Aorta (tissue), 5 donors: Measurements from ENCODE around the gene RHEB. TPM values are rescaled to one million over a fixed set of nuclear protein-coding genes. Genes with fewer than 3 reads are reported as not detected.
"Not testable (repeated sequence)": the region's sequence is repeated elsewhere in the genome, so short reads cannot be mapped to it uniquely, and the experiment has no call there.

ENCODE experiments used
- ATAC-seq: fragments of 200-7000 bp; cut with Tn5 transposase; one replicate; pipeline ENCODE4 v1.9.1; 2022; ENCODE audit warnings: moderate library complexity; ENCODE audit not compliant: low FRiP score
- DNase-seq, 2 donors: peaks; one replicate each; pipeline ENCODE4 v3.0.0-alpha.2; 2020
- H3K27ac ChIP-seq, 2 donors: one replicate each; pipeline ENCODE4 v1.5.1; 2013; ENCODE audit warnings: low read length in 2 of 2, mild to moderate bottlenecking in 2 of 2, moderate library complexity in 2 of 2, control low read depth in 1 of 2, inconsistent platforms in 1 of 2, low read depth in 1 of 2
- H3K27me3 ChIP-seq, 2 donors: one replicate each; pipeline ENCODE4 v1.6.1; 2013; ENCODE audit warnings: control low read depth in 1 of 2, low read length in 1 of 2, mild to moderate bottlenecking in 1 of 2, moderate library complexity in 1 of 2; ENCODE audit not compliant: insufficient read depth in 2 of 2, control insufficient read depth in 1 of 2
- H3K36me3 ChIP-seq, 2 donors: one replicate each; pipeline ENCODE4 v1.6.1; 2013; ENCODE audit warnings: control low read depth in 1 of 2, low read length in 1 of 2, mild to moderate bottlenecking in 1 of 2; ENCODE audit not compliant: insufficient read depth in 2 of 2, control insufficient read depth in 1 of 2
- H3K4me1 ChIP-seq, 2 donors: one replicate each; pipeline ENCODE4 v1.6.1; 2013; ENCODE audit warnings: low read length in 2 of 2, control low read depth in 1 of 2, mild to moderate bottlenecking in 1 of 2, moderate library complexity in 1 of 2; ENCODE audit not compliant: insufficient read depth in 2 of 2, control insufficient read depth in 1 of 2
- H3K4me3 ChIP-seq, 2 donors: one replicate each; pipeline ENCODE4 v1.5.1; 2013; ENCODE audit warnings: low read length in 2 of 2, control low read depth in 1 of 2, mild to moderate bottlenecking in 1 of 2
- H3K9me3 ChIP-seq: one replicate; pipeline ENCODE4 v1.6.1; 2013; ENCODE audit warnings: mild to moderate bottlenecking, low read length; ENCODE audit not compliant: control insufficient read depth
- WGBS, 2 donors: extraction: QIAGEN DNeasy Blood & Tissue Kit; methylation state at CpG; one replicate each; pipeline ENCODE4 v1.1.7; 2013; 5-methylcytosine and 5-hydroxymethylcytosine counted together
- intact Hi-C, 2 donors: fragments of 100-400 bp; cut with DNase I; formaldehyde crosslinking; loops; one replicate each; pipeline versions ENCODE4 v1.14.2 to v1.15.0; 2022
- polyA plus RNA-seq, 2 donors: library from polyadenylated mRNA; stranded (reverse); fragments of 200-250 nt; gene quantifications; one replicate each; pipeline ENCODE4 v1.2.3, GENCODE V29; 2013
- total RNA-seq, 2 donors: library from RNA; stranded (reverse); fragmentation: NEBNext Ultra II Directional; extraction: Animal tissue kit (Norgen Biotek cat#: 25700); gene quantifications; one replicate each; pipeline ENCODE4 v1.2.1, GENCODE V29; 2021
- donor health status: healthy with polysubstance abuse.
- donor health status: Bipolar disorder and iron deficiency.
- donor health status: DM: no; HTN: no; CAD: no.
- donor health status: DM: no; HTN: no; CAD: no.
- donor health status: DM: yes; HTN: yes; CAD: no.

RHEB gene
- total and polyA plus RNA-seq, 4 donors: 78.8 to 122 (median 107) TPM

- H3K36me3 ChIP-seq: no peaks in the 10 kb centered on the region
- no peaks in the 10 kb centered on the region for H3K9me3 ChIP-seq
- DNase-seq (no peak), ATAC-seq (no peak)
- no peaks in the 10 kb centered on the region for H3K27me3 ChIP-seq
- H3K4me1 ChIP-seq: no peaks in the 10 kb centered on the region
- H3K27ac ChIP-seq: no peak overlapping the region
- WGBS, 2 donors: 82 to 86% methylated on average over 4 of the region's 4 CpGs
- intact Hi-C loops: loop anchor here in 1 of 2 donors (2.0 kb wide), 1 partner anchor 37 kb away; no protein-coding TSS in a partner anchor
- H3K4me3 ChIP-seq: no peak overlapping the region
Observed at GRCh38 chr7:151540146-151540545, 20.5 kb upstream of the RHEB start.

- peak; percentile 60 to 79 for DNase-seq
Observed at GRCh38 chr7:151539088-151539671, 19.5 kb upstream of the RHEB start.

GRCh38 chr7:151537818-151538561 lies 18.3 kb upstream of the RHEB start:
- Histone ChIP-seq H3K27me3 (no peaks in the 10 kb centered on the region), H3K36me3 (no peaks in the 10 kb centered on the region), H3K27ac (peak overlapping the region in 1 of 2 donors; percentile 95), H3K4me1 (no peaks in the 10 kb centered on the region), H3K9me3 (no peaks in the 10 kb centered on the region), H3K4me3 (no peak overlapping the region)
- no peak for DNase-seq
- ATAC-seq: peak; percentile 87
- 1 to 5% methylated on average over 8 of the region's 8 CpGs for WGBS, 2 donors
- intact Hi-C loops: no loop called here

More at GRCh38 chr7:151539088-151539671, 19.5 kb upstream of the RHEB start:
- H3K36me3 ChIP-seq: no peaks in the 10 kb centered on the region
- no peaks in the 10 kb centered on the region for H3K27me3 ChIP-seq
- no peaks in the 10 kb centered on the region for H3K4me1 ChIP-seq
- WGBS, 2 donors: 14 to 17% methylated on average over 9 of the region's 9 CpGs
- no peaks in the 10 kb centered on the region for H3K9me3 ChIP-seq
- H3K4me3 ChIP-seq: no peak overlapping the region
- intact Hi-C loops: no loop called here
- no peak for ATAC-seq
- peak overlapping the region in 1 of 2 donors; percentile 2 for H3K27ac ChIP-seq

- H3K27ac ChIP-seq, H3K4me1 ChIP-seq, DNase-seq, H3K9me3 ChIP-seq, H3K36me3 ChIP-seq, ATAC-seq, H3K4me3 ChIP-seq, intact Hi-C loops, H3K27me3 ChIP-seq: not testable (repeated sequence)
- WGBS, 2 donors: 93 to 98% methylated on average over 2 of the region's 2 CpGs
Observed at GRCh38 chr7:151536178-151536577, 16.5 kb upstream of the RHEB start.

GRCh38 chr7:151529842-151530241 lies 10.1 kb upstream of the RHEB start:
- no peak for ATAC-seq
- Histone ChIP-seq H3K27ac (no peak overlapping the region), H3K9me3 (peaks cover 2% of the 10 kb centered on the region), H3K4me3 (no peak overlapping the region), H3K4me1 (no peaks in the 10 kb centered on the region), H3K27me3 (no peaks in the 10 kb centered on the region), H3K36me3 (no peaks in the 10 kb centered on the region)
- intact Hi-C loops: no loop called here
- no peak for DNase-seq

- H3K4me1 ChIP-seq: no peaks in the 10 kb centered on the region
- intact Hi-C loops: no loop called here
- H3K27ac ChIP-seq: no peak overlapping the region
- ATAC-seq (no peak), DNase-seq (no peak)
- WGBS, 2 donors: 80 to 93% methylated on average over 2 of the region's 2 CpGs
- peaks cover under 1% of the 10 kb centered on the region for H3K9me3 ChIP-seq
- no peaks in the 10 kb centered on the region for H3K27me3 ChIP-seq
- no peaks in the 10 kb centered on the region for H3K36me3 ChIP-seq
- H3K4me3 ChIP-seq: no peak overlapping the region
Observed at GRCh38 chr7:151524845-151525244, 5.2 kb upstream of the RHEB start.

GRCh38 chr7:151524331-151524730 lies 4.6 kb upstream of the RHEB start:
- ATAC-seq (no peak), DNase-seq (no peak)
- 93 to 96% methylated on average over 8 of the region's 8 CpGs for whole genome bisulfite sequencing, 2 donors
- no peak overlapping the region for H3K27ac ChIP-seq
- intact Hi-C loops: no loop called here
- H3K36me3 ChIP-seq: no peaks in the 10 kb centered on the region
- no peak overlapping the region for H3K4me3 ChIP-seq
- no peaks in the 10 kb centered on the region for H3K27me3 ChIP-seq
- H3K4me1 ChIP-seq: no peaks in the 10 kb centered on the region
- H3K9me3 ChIP-seq: no peaks in the 10 kb centered on the region

GRCh38 chr7:151520419-151521261 lies 945 bp upstream of the RHEB start:
- Histone ChIP-seq H3K9me3 (no peaks in the 10 kb centered on the region), H3K27me3 (no peaks in the 10 kb centered on the region), H3K27ac (peak overlapping the region; percentile 38 to 70), H3K36me3 (no peaks in the 10 kb centered on the region), H3K4me3 (peak overlapping the region; percentile 24 to 49), H3K4me1 (peaks cover 0 to 3% of the 10 kb centered on the region in 2 donors)
- peak; percentile 80 to 90 for DNase-seq
- intact Hi-C loops: no loop called here
- ATAC-seq: peak; percentile 43
- 6 to 7% methylated on average over 46 to 55 of the region's 55 CpGs for WGBS, 2 donors
